ENCODE results near the gene RBM46.

Gene RBM46

GRCh38 chr4:154781126-154781982 is at the start of gene RBM46:
RBM46 (plus strand) TSS chr4:154781272; CDS start chr4:154796753, 15,481 bp downstream.
- DNase-seq: no peak

GRCh38 chr4:154731756-154732155 is 49.3 kb upstream of the RBM46 start:
- no peak for DNase-seq

DNA sequence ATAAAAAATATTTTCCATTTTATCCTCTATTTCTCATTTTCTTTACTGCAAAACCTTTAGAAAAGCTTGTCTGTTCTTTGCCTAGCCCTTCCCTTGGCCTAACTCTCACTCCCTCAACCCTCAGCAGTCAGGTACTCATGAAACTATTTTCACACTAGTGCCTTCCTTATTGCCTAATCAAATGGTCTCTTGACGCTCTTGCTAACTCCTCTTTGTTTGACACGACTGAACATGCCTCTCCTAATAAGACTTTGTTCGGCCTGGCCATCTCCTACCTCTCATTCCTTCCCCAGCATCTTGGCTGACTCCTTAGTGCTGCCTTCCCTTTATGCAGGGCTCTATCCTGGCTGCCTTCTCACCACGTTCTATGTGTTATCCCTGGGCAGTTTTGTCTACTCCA is 48.4 kb upstream of the RBM46 start:
- DNase-seq: no peak

GRCh38 chr4:154736770-154737169 is 44.3 kb upstream of the RBM46 start:
- no peak for DNase-seq

GRCh38 chr4:154738426-154738825 is 42.6 kb upstream of the RBM46 start:
- no peak for DNase-seq

GRCh38 chr4:154739111-154739510 is 42.0 kb upstream of the RBM46 start:
- no peak for DNase-seq

- no peak for DNase-seq
Measured at GRCh38 chr4:154740462-154740861, 40.6 kb upstream of the RBM46 start.

DNA sequence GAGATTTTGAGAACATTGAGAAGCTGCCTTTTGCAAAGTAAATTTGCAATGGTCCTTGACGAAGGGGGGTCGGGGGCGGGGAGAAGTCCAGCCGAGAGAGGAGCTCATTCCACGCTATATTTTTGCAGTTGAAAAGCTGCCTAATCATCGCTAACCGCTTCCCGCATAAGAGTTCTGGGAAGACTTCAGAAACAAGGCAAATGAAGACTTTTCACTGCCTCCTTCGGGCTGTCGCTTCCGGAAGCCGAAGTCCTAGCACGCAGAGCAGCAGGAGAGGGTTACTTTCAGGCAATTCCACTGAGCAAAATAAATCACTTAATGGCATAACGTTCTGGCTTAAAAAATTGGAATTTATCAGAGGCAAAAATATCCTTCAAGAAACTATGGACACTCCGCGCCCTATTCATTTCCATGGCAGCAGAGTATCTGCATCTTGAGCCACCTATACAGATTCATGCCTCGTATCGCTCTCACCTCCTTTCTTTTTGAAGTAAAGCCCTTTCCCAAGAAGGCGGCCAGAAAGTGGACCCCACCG is 39.9 kb upstream of the RBM46 start:
- DNase-seq: no peak

DNA sequence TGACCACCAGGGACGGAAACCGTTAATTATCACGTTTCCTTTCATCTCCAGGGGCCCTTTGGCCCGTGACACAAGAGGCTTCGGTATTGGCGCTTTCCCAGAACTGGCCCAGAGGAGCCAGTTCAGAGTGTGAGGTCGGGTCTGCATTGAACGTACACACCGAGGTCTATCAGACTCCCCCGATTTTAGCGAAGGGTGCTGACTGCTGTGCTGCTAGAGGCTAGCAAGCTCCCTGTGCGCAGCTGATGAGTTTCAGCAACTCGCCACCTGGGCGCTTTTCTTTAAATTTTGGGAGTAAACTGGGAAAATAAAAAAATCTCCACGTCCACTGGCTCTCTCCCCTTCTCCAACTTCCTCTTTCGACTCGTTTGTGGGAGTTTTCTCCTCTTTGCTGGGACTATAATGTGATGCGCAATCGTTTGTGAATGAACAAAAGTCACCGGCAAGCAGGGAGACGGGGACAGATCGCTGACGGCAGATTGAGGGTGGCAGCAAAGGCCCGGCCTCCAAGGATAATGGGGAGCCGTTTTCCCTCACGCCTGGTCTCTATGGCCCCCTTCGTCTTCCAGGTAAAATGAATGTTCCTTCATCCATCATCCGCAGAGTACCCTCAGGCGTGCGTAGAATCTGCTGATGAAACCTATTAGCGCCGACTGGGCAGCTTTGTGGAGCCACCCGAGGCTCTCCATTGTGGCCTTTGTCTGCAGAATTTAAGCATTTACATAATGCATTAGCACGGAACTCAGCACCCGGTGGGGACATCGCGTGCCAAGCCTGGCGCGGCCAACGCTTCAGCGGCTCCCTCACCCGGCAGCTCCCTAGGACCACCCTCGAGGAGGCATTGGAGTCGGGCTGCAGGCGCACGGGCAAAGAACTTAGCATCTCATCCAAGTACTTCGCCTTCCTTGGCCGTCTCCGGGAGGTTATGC is 38.9 kb upstream of the RBM46 start:
- DNase-seq: no peak

GRCh38 chr4:154743683-154744340 is 37.3 kb upstream of the RBM46 start, which contains the start of gene LRAT:
LRAT (plus strand) TSS chr4:154744000; CDS start chr4:154744327, 327 bp downstream.
- peak; percentile 26 for DNase-seq

DNA sequence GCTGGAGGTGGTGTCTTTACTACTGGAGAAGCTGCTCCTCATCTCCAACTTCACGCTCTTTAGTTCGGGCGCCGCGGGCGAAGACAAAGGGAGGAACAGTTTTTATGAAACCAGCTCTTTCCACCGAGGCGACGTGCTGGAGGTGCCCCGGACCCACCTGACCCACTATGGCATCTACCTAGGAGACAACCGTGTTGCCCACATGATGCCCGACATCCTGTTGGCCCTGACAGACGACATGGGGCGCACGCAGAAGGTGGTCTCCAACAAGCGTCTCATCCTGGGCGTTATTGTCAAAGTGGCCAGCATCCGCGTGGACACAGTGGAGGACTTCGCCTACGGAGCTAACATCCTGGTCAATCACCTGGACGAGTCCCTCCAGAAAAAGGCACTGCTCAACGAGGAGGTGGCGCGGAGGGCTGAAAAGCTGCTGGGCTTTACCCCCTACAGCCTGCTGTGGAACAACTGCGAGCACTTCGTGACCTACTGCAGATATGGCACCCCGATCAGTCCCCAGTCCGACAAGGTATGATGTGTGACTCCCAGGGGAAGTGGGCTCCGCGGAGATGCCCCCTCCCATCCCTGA is 36.6 kb upstream of the RBM46 start:
- DNase-seq: no peak

- no peak for DNase-seq
Measured at GRCh38 chr4:154757713-154758112, 23.4 kb upstream of the RBM46 start.

GRCh38 chr4:154760895-154761294 is 20.2 kb upstream of the RBM46 start:
- DNase-seq: no peak

DNA sequence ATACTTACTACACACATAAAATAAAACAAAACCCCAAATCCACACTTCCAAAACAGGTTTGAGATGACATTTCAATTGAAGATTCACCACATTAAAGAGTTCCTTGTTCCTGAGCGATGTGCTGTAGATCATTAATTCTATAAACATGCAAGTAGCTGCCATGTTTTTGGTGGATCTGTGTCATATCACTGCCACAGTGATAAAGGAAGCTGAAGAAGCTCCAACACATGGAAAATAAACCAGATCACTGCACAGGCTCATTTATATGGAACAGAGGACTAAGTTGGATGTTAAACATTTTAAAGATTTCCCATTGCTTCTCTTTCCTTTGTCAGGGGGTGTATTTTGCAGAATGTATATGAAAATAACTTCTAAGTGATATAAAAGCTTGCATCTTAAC is 2.8 kb upstream of the RBM46 start:
- DNase-seq: no peak

DNA sequence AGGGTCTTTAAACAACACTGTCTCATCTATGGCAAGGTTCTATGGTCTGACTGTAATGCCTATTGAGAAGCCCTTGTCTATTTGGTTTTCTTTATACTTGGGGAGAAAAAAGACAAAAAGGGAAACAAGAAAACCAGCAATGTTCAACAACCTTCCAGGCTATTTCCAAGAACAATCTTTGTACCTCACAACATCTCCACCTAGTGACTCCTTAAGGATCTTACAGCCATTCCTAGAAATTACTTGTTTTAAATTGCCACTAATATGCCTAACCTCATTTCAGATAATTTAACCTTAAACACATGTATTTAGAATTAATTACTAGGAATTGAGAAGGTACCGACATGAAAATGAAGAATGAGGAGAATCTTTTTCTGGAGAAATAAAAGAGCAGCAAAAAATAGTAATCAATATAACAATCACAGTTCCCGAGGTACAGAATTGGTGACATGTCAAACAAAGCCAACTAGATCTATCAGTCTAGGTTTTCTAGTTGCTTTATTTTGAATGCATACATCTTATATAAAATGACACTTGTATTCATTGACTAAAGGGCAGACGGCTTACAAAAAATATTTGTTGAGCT is 1.6 kb upstream of the RBM46 start:
- no peak for DNase-seq

DNA sequence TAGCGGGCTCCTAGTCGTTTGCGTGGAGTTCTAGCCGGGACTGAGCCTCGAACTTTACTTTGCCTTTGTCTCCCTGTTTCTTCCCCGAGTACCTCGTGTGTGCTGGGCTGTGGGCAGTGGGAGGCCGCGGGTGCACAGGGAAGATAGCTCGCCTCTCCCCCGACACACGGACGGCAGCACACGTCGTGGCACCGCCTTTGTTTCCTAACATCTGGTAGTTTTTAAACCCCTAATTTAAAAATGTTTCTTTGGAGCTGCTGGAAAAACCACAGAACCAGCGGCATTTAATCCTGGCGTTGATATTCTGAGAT is 866 bp downstream of the RBM46 start:
- DNase-seq: no peak

DNA sequence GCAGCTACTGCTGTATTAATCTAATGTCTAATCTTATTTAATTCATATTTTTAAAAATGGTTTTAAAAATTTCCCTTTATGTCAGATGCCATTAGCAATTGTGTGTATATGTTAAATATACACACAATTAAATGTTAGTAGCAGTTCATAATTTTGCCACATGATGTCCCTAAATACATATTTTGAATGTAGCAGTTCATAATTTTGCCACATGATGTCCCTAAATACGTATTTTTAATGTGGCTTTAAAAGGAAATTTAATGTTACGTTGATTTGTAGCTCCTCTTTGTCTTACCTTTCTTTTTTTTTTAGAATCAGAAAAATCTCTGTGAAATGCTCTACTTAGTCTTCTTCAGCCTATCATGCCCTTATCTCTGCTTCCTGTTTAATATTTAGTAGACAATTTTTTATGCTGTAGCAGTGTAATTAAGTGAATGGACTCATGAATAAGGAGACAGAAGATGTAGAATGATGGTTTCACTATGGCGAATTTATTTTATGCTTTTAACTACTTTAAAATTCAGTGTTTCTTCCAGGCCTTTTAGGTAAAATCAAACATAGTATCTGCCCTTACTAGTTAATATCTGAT is 26.1 kb downstream of the RBM46 start:
- DNase-seq: peak; percentile 22

DNA sequence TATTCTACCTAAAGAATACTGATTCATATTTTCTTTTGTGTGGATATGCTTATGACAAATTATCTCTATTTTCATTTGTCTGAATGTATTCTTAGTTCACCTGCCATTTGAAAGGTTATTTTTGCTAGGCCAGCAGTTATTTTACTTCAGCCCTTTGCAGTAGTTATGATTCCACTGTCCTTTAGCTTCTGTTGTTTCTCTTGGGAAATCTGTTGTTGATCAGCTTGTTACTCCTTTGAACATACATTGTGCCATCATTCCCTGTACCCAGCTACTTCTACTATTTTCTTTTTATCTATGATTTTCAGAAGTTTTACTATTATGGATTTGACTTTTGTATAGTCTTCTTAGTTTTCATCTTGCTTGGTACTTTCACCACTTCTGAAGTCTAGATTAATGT is 37.2 kb downstream of the RBM46 start:
- DNase-seq: no peak

DNA sequence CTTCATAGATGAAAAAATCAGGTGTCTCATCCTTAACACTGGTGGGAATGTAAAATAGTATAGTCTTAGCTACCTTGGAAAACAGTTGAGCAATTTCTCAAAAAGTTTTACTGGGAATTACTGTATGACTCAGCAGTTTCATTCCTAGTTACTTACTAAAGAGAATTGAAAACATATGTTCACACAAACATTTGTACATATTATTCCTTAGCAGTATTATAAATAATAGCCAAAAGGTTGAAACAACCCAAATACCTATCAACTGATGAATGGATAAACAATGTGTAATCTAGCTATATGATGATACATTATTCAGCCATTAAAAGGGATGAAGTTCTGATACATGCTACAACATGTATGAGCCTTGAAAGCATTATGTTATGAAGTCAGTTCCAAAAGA is 41.7 kb downstream of the RBM46 start:
- no peak for DNase-seq

DNA sequence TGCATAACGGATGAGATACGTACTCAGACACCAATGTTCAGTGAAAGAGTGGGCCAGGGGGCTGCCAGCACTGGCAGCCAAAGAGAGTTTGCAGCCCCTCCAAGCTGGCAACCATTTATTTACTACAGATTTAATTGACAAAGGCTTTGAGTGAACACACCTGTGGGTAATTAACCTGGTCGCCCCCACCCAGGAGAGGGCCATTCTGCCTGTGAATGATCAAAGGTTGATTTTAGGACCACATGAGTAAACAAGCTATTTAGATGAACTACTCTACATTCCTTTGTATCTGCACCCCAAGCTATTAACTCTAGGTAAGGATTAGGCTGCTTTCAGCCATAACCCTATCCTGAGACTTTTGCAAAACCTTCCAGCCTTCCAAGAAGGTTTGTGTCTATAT is 55.0 kb downstream of the RBM46 start:
- no peak for DNase-seq

- DNase-seq: no peak
Measured at GRCh38 chr4:154836513-154836912, 55.4 kb downstream of the RBM46 start.

GRCh38 chr4:154838155-154838554 is 57.1 kb downstream of the RBM46 start:
- no peak for DNase-seq

Measured in NCI-H2171 treated with DMSO at 0.1 percent for 48 hours (cell line).